ENCODE measurements around the gene RTP1.

The RTP1 gene

GRCh38 chr3:187243933-187244524 is 46.7 kb downstream of the RTP1 start:
- DNase-seq, result no peak

- no peak for DNase-seq
Observed at GRCh38 chr3:187247398-187247797, 50.1 kb downstream of the RTP1 start.
